Panc1 (cell line): ENCODE data around the gene NDRG2. TPM values are rescaled to one million over a fixed set of nuclear protein-coding genes. Genes with fewer than 3 reads are reported as not detected.

Experiments used
- ATAC-seq: fragments of 200-7000 bp; cut with Tn5 transposase; 2 replicates; pipeline ENCODE4 v1.9.1; 2020; ENCODE audit warnings: mild to moderate bottlenecking, moderate library complexity
- BruUV-seq: library from RNA; stranded (reverse); fragments of 400-500 nt; replicated peaks from 2 replicates; lab custom pipeline; 2021; lab: Mats Ljungman, UMichigan
- CTCF ChIA-PET: fragments of 300-600 bp; sonication (Branson Sonifier 250); formaldehyde crosslinking; loops from one replicate; lab custom pipeline; 2022; ENCODE audit warnings: antibody characterized with exemption; lab: Charles Lee
- POLR2A ChIA-PET: fragments of 300-600 bp; sonication (Branson Sonifier 250); formaldehyde crosslinking; loops from one replicate; lab custom pipeline; 2022; ENCODE audit warnings: antibody characterized with exemption; lab: Charles Lee
- DNase-seq: peaks from one replicate; pipeline ENCODE4 v3.0.0-alpha.2; 2010; ENCODE audit warnings: low read depth, low spot score
- H3K27ac ChIP-seq: 2 replicates; pipeline ENCODE4 v1.5.1; 2011; ENCODE audit warnings: mild to moderate bottlenecking, low read length, inconsistent platforms
- H3K27me3 ChIP-seq: fragments of 200-500 bp; sonication (Bioruptor generic); 2 replicates; pipeline ENCODE4 v1.6.0; 2014; ENCODE audit warnings: low read length, inconsistent platforms; ENCODE audit not compliant: control insufficient read depth, insufficient read depth
- H3K36me3 ChIP-seq: fragments of 200-500 bp; sonication (Bioruptor generic); 2 replicates; pipeline ENCODE4 v1.5.1; 2014; ENCODE audit warnings: inconsistent platforms, mild to moderate bottlenecking, low read length, moderate library complexity; ENCODE audit not compliant: control insufficient read depth, insufficient read depth
- H3K4me1 ChIP-seq: 2 replicates; pipeline ENCODE4 v1.5.1; 2011; ENCODE audit warnings: inconsistent platforms, mild to moderate bottlenecking, low read length, moderate library complexity; ENCODE audit not compliant: control insufficient read depth, insufficient read depth
- H3K4me3 ChIP-seq, 2 experiments: 2 replicates each; pipeline ENCODE4 v1.5.1; 2011 to 2012; ENCODE audit warnings: low read depth in 2 of 2, low read length in 2 of 2, mild to moderate bottlenecking in 2 of 2, inconsistent platforms in 1 of 2, moderate library complexity in 1 of 2
- H3K9me3 ChIP-seq: fragments of 200-500 bp; sonication (Bioruptor generic); 2 replicates; pipeline ENCODE4 v1.5.1; 2014; ENCODE audit warnings: low read depth, mild to moderate bottlenecking, inconsistent platforms, low read length, moderate library complexity; ENCODE audit not compliant: control insufficient read depth, insufficient read depth
- CTCF ChIP-seq: fragments of 450-650 bp; IDR thresholded peaks from 2 replicates; pipeline ENCODE4 v1.5.1; 2017; ENCODE audit warnings: mild to moderate bottlenecking
- POLR2AphosphoS5 ChIP-seq: IDR thresholded peaks from 2 replicates; pipeline ENCODE4 v1.6.1; 2012; ENCODE audit warnings: mild to moderate bottlenecking, low read depth, low read length, moderate library complexity
- SIN3A ChIP-seq: IDR thresholded peaks from 2 replicates; pipeline ENCODE4 v1.6.1; 2012; ENCODE audit warnings: low read depth, mild to moderate bottlenecking, low read length, moderate library complexity, borderline replicate concordance; ENCODE audit not compliant: insufficient read depth
- TCF7L2 ChIP-seq: IDR thresholded peaks from 2 replicates; pipeline ENCODE4 v1.6.1; 2011; ENCODE audit warnings: mild to moderate bottlenecking, low read depth, low read length, inconsistent platforms
- in situ Hi-C: cut with HindIII; loops from 2 replicates; pipeline ENCODE4 v1.10.0; 2016; ENCODE audit warnings: low sequenced_read_pairs, low pct_unique_long_range_greater_than_20kb
- intact Hi-C: fragments of 100-400 bp; cut with micrococcal nuclease; formaldehyde crosslinking; loops from one replicate; pipeline ENCODE4 v1.10.0; 2022; ENCODE audit not compliant: unreplicated experiment
- total RNA-seq: library from RNA; stranded (reverse); gene quantifications from one replicate; pipeline ENCODE4 v1.2.1, GENCODE V29; 2021; ENCODE audit not compliant: unreplicated experiment
- TF ChIP-seq, protein P1 (sequence below), 2 experiments: IDR thresholded peaks; 2 replicates each; pipeline ENCODE4 v1.6.1; 2011 to 2012; ENCODE audit warnings: low read depth in 2 of 2, control low read depth in 1 of 2, low read length in 1 of 2, mild to moderate bottlenecking in 1 of 2, moderate library complexity in 1 of 2; ENCODE audit not compliant: insufficient read depth in 1 of 2

Gene NDRG2
- total RNA-seq, 1 experiment from 2014 or later = 1.6 TPM

GRCh38 chr14:21040370-21040925 lies 15.6 kb upstream of the NDRG2 start:
- no peak overlapping the region for H3K4me3 ChIP-seq
- TF ChIP-seq CTCF (peak; percentile 41), TCF7L2 (no peak), SIN3A (no peak)
- ChIA-PET CTCF (interaction anchor here (0.6 to 2.8 kb wide), 4 partner anchors 25 to 532 kb away, joined by 3 to 33 read pairs (median 4); no protein-coding TSS in a partner anchor), POLR2A (no interaction called here)
- no peaks in the 10 kb centered on the region for H3K4me1 ChIP-seq
- no peaks in the 10 kb centered on the region for H3K9me3 ChIP-seq
- intact Hi-C loops = loop anchor here (2.0 kb wide), 1 partner anchor 26 kb away; no protein-coding TSS in a partner anchor
- no TSS peak for BruUV-seq
- in situ Hi-C loops = no loop called here
- ATAC-seq (peak; percentile 34; the same call in 1 of the 2 replicates), DNase-seq (no peak)
- no peaks in the 10 kb centered on the region for H3K36me3 ChIP-seq
- H3K27ac ChIP-seq = no peak overlapping the region
- peaks cover under 1% of the 10 kb centered on the region for H3K27me3 ChIP-seq

DNA sequence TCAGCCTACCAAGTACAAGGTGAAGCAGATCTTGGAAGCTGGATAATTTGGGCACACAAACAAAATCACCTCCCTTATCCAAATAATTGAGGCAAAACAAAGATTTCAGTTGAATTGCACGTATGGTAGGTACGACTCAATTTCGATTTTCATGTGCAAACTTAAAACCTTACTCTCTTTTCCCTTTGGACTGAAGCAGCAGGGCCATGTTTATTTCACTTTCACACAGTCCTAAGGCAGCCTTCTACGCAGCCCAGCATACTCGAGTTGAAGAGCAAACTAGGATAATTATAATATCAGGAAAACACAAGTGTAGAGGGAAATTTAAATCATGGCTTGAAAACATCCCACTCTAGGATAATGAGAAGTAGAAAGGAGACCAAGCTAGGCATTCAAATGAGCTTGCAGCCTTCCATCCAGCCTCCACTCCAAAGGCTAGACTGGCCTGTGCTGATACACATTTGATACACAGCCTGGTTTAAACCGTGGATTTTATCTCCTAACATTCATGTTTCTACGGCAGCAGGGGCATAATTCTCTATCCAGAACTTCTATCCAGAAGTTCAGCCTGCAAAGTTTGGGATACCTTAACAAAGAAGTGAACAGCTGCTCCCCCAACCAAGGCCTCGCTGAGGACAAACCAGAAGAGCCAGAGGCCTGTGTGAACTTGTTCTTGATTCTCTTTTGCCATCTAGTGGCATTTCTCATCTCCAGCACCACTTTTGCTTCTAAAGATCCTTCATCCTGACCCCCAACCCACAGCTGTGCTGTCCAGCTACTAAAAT lies 14.9 kb upstream of the NDRG2 start:
- H3K27ac ChIP-seq = no peak overlapping the region
- BruUV-seq = no TSS peak
- no peaks in the 10 kb centered on the region for H3K9me3 ChIP-seq
- no peaks in the 10 kb centered on the region; the same call in none of the 2 replicates for H3K27me3 ChIP-seq
- in situ Hi-C loops = no loop called here
- TF ChIP-seq POLR2AphosphoS5 (no peak), SIN3A (no peak), TCF7L2 (no peak), CTCF (peak; percentile 71)
- TF ChIP-seq, protein P1, sequence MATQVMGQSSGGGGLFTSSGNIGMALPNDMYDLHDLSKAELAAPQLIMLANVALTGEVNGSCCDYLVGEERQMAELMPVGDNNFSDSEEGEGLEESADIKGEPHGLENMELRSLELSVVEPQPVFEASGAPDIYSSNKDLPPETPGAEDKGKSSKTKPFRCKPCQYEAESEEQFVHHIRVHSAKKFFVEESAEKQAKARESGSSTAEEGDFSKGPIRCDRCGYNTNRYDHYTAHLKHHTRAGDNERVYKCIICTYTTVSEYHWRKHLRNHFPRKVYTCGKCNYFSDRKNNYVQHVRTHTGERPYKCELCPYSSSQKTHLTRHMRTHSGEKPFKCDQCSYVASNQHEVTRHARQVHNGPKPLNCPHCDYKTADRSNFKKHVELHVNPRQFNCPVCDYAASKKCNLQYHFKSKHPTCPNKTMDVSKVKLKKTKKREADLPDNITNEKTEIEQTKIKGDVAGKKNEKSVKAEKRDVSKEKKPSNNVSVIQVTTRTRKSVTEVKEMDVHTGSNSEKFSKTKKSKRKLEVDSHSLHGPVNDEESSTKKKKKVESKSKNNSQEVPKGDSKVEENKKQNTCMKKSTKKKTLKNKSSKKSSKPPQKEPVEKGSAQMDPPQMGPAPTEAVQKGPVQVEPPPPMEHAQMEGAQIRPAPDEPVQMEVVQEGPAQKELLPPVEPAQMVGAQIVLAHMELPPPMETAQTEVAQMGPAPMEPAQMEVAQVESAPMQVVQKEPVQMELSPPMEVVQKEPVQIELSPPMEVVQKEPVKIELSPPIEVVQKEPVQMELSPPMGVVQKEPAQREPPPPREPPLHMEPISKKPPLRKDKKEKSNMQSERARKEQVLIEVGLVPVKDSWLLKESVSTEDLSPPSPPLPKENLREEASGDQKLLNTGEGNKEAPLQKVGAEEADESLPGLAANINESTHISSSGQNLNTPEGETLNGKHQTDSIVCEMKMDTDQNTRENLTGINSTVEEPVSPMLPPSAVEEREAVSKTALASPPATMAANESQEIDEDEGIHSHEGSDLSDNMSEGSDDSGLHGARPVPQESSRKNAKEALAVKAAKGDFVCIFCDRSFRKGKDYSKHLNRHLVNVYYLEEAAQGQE (IDR thresholded peaks at IDR 0.05; ENCODE audit: insufficient read depth in 1 of 2, low read depth in 2 of 2, low read length in 1 of 2) = no peak
- H3K4me1 ChIP-seq = no peaks in the 10 kb centered on the region
- ChIA-PET CTCF (interaction anchor here (0.6 to 2.8 kb wide), 3 partner anchors 25 to 65 kb away, joined by 3 to 33 read pairs (median 5); no protein-coding TSS in a partner anchor), POLR2A (no interaction called here)
- ATAC-seq (peak; percentile 94), DNase-seq (no peak)
- no peaks in the 10 kb centered on the region for H3K36me3 ChIP-seq
- intact Hi-C loops = loop anchor here (2.0 kb wide), 1 partner anchor 25 kb away; no protein-coding TSS in a partner anchor
- no peak overlapping the region for H3K4me3 ChIP-seq
